MM.1S (cell line): ENCODE measurements around the gene MBP.

ENCODE experiments used
- CTCF ChIP-seq: fragments of 300-600 bp; sonication (generic); IDR thresholded peaks from 2 replicates; pipeline ENCODE4 v1.5.1; 2016; ENCODE audit warnings: antibody characterized with exemption, low read length, mixed read lengths
- EZH2 ChIP-seq: fragments of 300-600 bp; sonication (generic); optimal IDR thresholded peaks from 2 replicates; pipeline ENCODE3; 2017; ENCODE audit warnings: low read depth, mild to moderate bottlenecking, antibody characterized with exemption, low read length, mixed read lengths
- EZH2phosphoT487 ChIP-seq: fragments of 300-600 bp; sonication (generic); IDR thresholded peaks from 2 replicates; pipeline ENCODE4 v1.6.1; 2018; ENCODE audit warnings: antibody characterized with exemption, low read length

GRCh38 chr18:77033575-77033974 lies 99.0 kb downstream of the MBP start:
- TF ChIP-seq CTCF, result no peak
- TF ChIP-seq EZH2phosphoT487, result no peak
- no peak for TF ChIP-seq EZH2
